IMR-90 (cell line): ENCODE data around the gene MYO1D. TPM values are rescaled to one million over a fixed set of nuclear protein-coding genes. Genes with fewer than 3 reads are reported as not detected.

Experiments used
- ATAC-seq: fragments of 200-7000 bp; cut with Tn5 transposase; 2 replicates; pipeline ENCODE4 v1.9.1; 2020; ENCODE audit warnings: low read depth, mild to moderate bottlenecking, moderate library complexity
- BruUV-seq: library from RNA; stranded (reverse); fragments of 400-500 nt; replicated peaks from 2 replicates; lab custom pipeline; 2021; lab: Mats Ljungman, UMichigan
- CTCF ChIA-PET: fragments of 300-600 bp; formaldehyde crosslinking; extraction: SDS; loops from one replicate; lab custom pipeline; 2021; ENCODE audit warnings: antibody characterized with exemption; lab: Yijun Ruan, JAX
- POLR2A ChIA-PET: fragments of 300-600 bp; sonication (Branson Sonifier 250); formaldehyde crosslinking; loops from one replicate; lab custom pipeline; 2022; ENCODE audit warnings: antibody characterized with exemption; ENCODE audit not compliant: unreplicated experiment; lab: Charles Lee
- DNase-seq: peaks from one replicate; pipeline ENCODE4 v3.0.0; 2013
- H2AFZ ChIP-seq: replicated peaks from 2 replicates; pipeline ENCODE3; 2013; ENCODE audit warnings: low read length, mild to moderate bottlenecking; ENCODE audit not compliant: poor library complexity
- H2AK5ac ChIP-seq: 2 replicates; pipeline ENCODE4 v1.6.1; 2013; ENCODE audit warnings: low read depth, low read length, inconsistent platforms
- H2AK9ac ChIP-seq: replicated peaks from 2 replicates; pipeline ENCODE3; 2013; ENCODE audit warnings: mild to moderate bottlenecking, low read depth, low read length, moderate library complexity; ENCODE audit not compliant: poor library complexity
- H2BK120ac ChIP-seq: 2 replicates; pipeline ENCODE4 v1.6.1; 2013; ENCODE audit warnings: low read depth, low read length, inconsistent platforms
- H2BK15ac ChIP-seq: 3 replicates; pipeline ENCODE4 v1.6.1; 2013; ENCODE audit warnings: low read depth, low read length, inconsistent platforms
- H2BK20ac ChIP-seq: 2 replicates; pipeline ENCODE4 v1.6.1; 2013; ENCODE audit warnings: low read depth, mild to moderate bottlenecking, inconsistent platforms, low read length, moderate library complexity
- H2BK5ac ChIP-seq: 2 replicates; pipeline ENCODE4 v1.6.1; 2013; ENCODE audit warnings: mild to moderate bottlenecking, low read depth, low read length, inconsistent platforms; ENCODE audit not compliant: poor library complexity, severe bottlenecking
- H3K14ac ChIP-seq: replicated peaks from 2 replicates; pipeline ENCODE4 v1.6.1; 2013; ENCODE audit warnings: low read depth, low read length, inconsistent platforms
- H3K18ac ChIP-seq: 2 replicates; pipeline ENCODE4 v1.6.1; 2013; ENCODE audit warnings: low read depth, low read length, control low read depth
- H3K23ac ChIP-seq: 2 replicates; pipeline ENCODE4 v1.6.1; 2013; ENCODE audit warnings: low read depth, low read length, inconsistent platforms
- H3K27ac ChIP-seq: 2 replicates; pipeline ENCODE4 v1.5.1; 2013; ENCODE audit warnings: mild to moderate bottlenecking, control low read depth, low read length; ENCODE audit not compliant: insufficient read depth
- H3K27me3 ChIP-seq: 2 replicates; pipeline ENCODE4 v1.6.1; 2013; ENCODE audit warnings: low read length; ENCODE audit not compliant: control insufficient read depth, insufficient read depth
- H3K36me3 ChIP-seq: 2 replicates; pipeline ENCODE4 v1.6.1; 2013; ENCODE audit warnings: low read length, mixed read lengths; ENCODE audit not compliant: control insufficient read depth, insufficient read depth
- H3K4ac ChIP-seq: 2 replicates; pipeline ENCODE4 v1.6.1; 2013; ENCODE audit warnings: low read depth, low read length, inconsistent platforms
- H3K4me1 ChIP-seq: 2 replicates; pipeline ENCODE4 v1.6.1; 2013; ENCODE audit warnings: low read length, mixed read lengths; ENCODE audit not compliant: control insufficient read depth, insufficient read depth
- H3K4me2 ChIP-seq: 2 replicates; pipeline ENCODE4 v1.6.1; 2013; ENCODE audit warnings: low read depth, mild to moderate bottlenecking, control low read depth, low read length, moderate library complexity
- H3K4me3 ChIP-seq: 2 replicates; pipeline ENCODE4 v1.5.1; 2013; ENCODE audit warnings: low read depth, mild to moderate bottlenecking, control low read depth, low read length, moderate library complexity; ENCODE audit not compliant: insufficient read depth
- H3K56ac ChIP-seq: 2 replicates; pipeline ENCODE4 v1.6.1; 2013; ENCODE audit warnings: low read length, inconsistent platforms; ENCODE audit not compliant: insufficient read depth; ENCODE audit errors: extremely low read depth
- H3K79me1 ChIP-seq, 2 experiments: 2 replicates each; pipeline ENCODE4 v1.6.1; 2013; ENCODE audit warnings: low read length in 2 of 2, inconsistent platforms in 1 of 2, low read depth in 1 of 2
- H3K9ac ChIP-seq: 2 replicates; pipeline ENCODE4 v1.6.1; 2013; ENCODE audit warnings: low read depth, low read length, control low read depth
- H3K9me1 ChIP-seq: 2 replicates; pipeline ENCODE4 v1.6.1; 2013; ENCODE audit warnings: low read length, inconsistent platforms; ENCODE audit not compliant: insufficient read depth
- H3K9me3 ChIP-seq: 2 replicates; pipeline ENCODE4 v1.6.1; 2013; ENCODE audit warnings: low read length; ENCODE audit not compliant: control insufficient read depth, insufficient read depth
- H4K20me1 ChIP-seq: 2 replicates; pipeline ENCODE4 v1.6.1; 2013; ENCODE audit warnings: low read length, inconsistent platforms; ENCODE audit not compliant: insufficient read depth
- H4K5ac ChIP-seq: 2 replicates; pipeline ENCODE4 v1.6.1; 2013; ENCODE audit warnings: mild to moderate bottlenecking, low read depth, low read length, control low read depth
- H4K8ac ChIP-seq, 2 experiments: 2 replicates each; pipeline ENCODE4 v1.6.1; 2013; ENCODE audit warnings: low read depth in 2 of 2, low read length in 2 of 2, control low read depth in 1 of 2, inconsistent platforms in 1 of 2
- H4K91ac ChIP-seq: 2 replicates; pipeline ENCODE4 v1.6.1; 2013; ENCODE audit warnings: low read depth, low read length, inconsistent platforms; ENCODE audit not compliant: insufficient read depth
- CTCF ChIP-seq: conservative IDR thresholded peaks from 2 replicates; pipeline ENCODE4 v1.5.1; 2012; ENCODE audit warnings: mild to moderate bottlenecking, low read depth, low read length, improper control_type of control experiment
- ELK1 ChIP-seq: fragments of 150-350 bp; IDR thresholded peaks from 2 replicates; pipeline ENCODE4 v1.6.1; 2016; ENCODE audit warnings: low read depth, mild to moderate bottlenecking, low read length, moderate library complexity, borderline replicate concordance
- MAZ ChIP-seq: IDR thresholded peaks from 2 replicates; pipeline ENCODE4 v1.6.1; 2012; ENCODE audit warnings: low read depth, mild to moderate bottlenecking, low read length, improper control_type of control experiment, moderate library complexity, borderline replicate concordance
- MXI1 ChIP-seq: IDR thresholded peaks from 2 replicates; pipeline ENCODE4 v1.6.1; 2012; ENCODE audit warnings: low read depth, mild to moderate bottlenecking, low read length, moderate library complexity, borderline replicate concordance
- RCOR1 ChIP-seq: IDR thresholded peaks from 2 replicates; pipeline ENCODE4 v1.6.1; 2012; ENCODE audit warnings: mild to moderate bottlenecking, low read length, improper control_type of control experiment; ENCODE audit not compliant: insufficient replicate concordance
- WGBS, 2 experiments: methylation state at CpG; one replicate each; pipeline versions ENCODE4 v1.1.5 to v1.1.7; 2013; ENCODE audit warnings: missing lambda C conversion rate in 2 of 2; ENCODE audit not compliant: insufficient read length in 1 of 2; ENCODE audit errors: extremely low coverage in 2 of 2; 5-methylcytosine and 5-hydroxymethylcytosine counted together
- dilution Hi-C: fragments of 300-500 bp; cut with HindIII; formaldehyde crosslinking; loops from one replicate; pipeline ENCODE4 v1.14.3; 2018; ENCODE audit warnings: low sequenced_read_pairs; ENCODE audit not compliant: unreplicated experiment
- in situ Hi-C: fragments of 300-500 bp; cut with MboI; formaldehyde crosslinking; loops from 3 replicates; pipeline ENCODE4 v1.14.3; 2019; ENCODE audit warnings: low sequenced_read_pairs, inconsistent platforms, mixed read lengths
- intact Hi-C: fragments of 100-400 bp; cut with micrococcal nuclease; formaldehyde crosslinking; loops from 2 replicates; pipeline ENCODE4 v1.10.0; 2022
- polyA plus RNA-seq, 3 experiments: library from polyadenylated mRNA; depleted of rRNA; stranded (reverse); fragments of >200 nt; gene quantifications; 2 replicates each; pipeline ENCODE4 v1.2.3, GENCODE V29; 2012; ENCODE audit warnings: low replicate concordance in 1 of 3
- total RNA-seq: library from RNA; depleted of rRNA; stranded (reverse); fragments of >200 nt; gene quantifications from 2 replicates; pipeline ENCODE4 v1.2.3, GENCODE V29; 2012

Gene MYO1D
- total and polyA plus RNA-seq, 2 of the 4 experiments (the other 2 are of a cell fraction) = 0.63 to 0.90 TPM

- H3K4ac ChIP-seq = no peak overlapping the region
- no peak overlapping the region for H3K18ac ChIP-seq
- no peak overlapping the region for H3K4me2 ChIP-seq
- no peak overlapping the region for H4K91ac ChIP-seq
- H3K36me3 ChIP-seq = no peaks in the 10 kb centered on the region
- H2AFZ ChIP-seq = no peak overlapping the region
- H4K8ac ChIP-seq = no peak overlapping the region
- no peak overlapping the region for H3K27ac ChIP-seq
- BruUV-seq = no TSS peak
- no peak for DNase-seq
- H4K5ac ChIP-seq = no peak overlapping the region
- no peak overlapping the region for H2BK5ac ChIP-seq
- H3K23ac ChIP-seq = no peak overlapping the region
- intact Hi-C loops (no loop called here), dilution Hi-C loops (no loop called here), in situ Hi-C loops (no loop called here)
- H2BK20ac ChIP-seq = no peak overlapping the region
- no peak overlapping the region for H3K4me3 ChIP-seq
- no peaks in the 10 kb centered on the region for H4K20me1 ChIP-seq
- H3K4me1 ChIP-seq = no peaks in the 10 kb centered on the region
- no peak overlapping the region for H3K56ac ChIP-seq
- H3K27me3 ChIP-seq = peaks cover 4% of the 10 kb centered on the region
- H3K9me1 ChIP-seq = no peaks in the 10 kb centered on the region
- no peak overlapping the region for H2AK5ac ChIP-seq
- WGBS, 2 experiments = no CpG with 5 or more reads among the region's 3 CpGs
- H3K9me3 ChIP-seq = no peaks in the 10 kb centered on the region
- no peak overlapping the region for H3K9ac ChIP-seq
- H2BK15ac ChIP-seq = no peak overlapping the region
- H2AK9ac ChIP-seq = no peak overlapping the region
- H3K14ac ChIP-seq = no peak overlapping the region
- H2BK120ac ChIP-seq = no peak overlapping the region
- TF ChIP-seq ELK1 = no peak
- TF ChIP-seq MAZ = no peak
- TF ChIP-seq MXI1 = no peak
- TF ChIP-seq RCOR1 = no peak
- TF ChIP-seq CTCF = no peak
- ChIA-PET CTCF (interaction anchor here (1.2 kb wide), 1 partner anchor 53 kb away, joined by 3 read pairs; the partner anchor contains the start of gene MYO1D), POLR2A (no interaction called here)
- H3K79me1 ChIP-seq = no peaks in the 10 kb centered on the region
- ATAC-seq = no peak
Measured at GRCh38 chr17:32824334-32824733, 52.6 kb downstream of the MYO1D start.
